H9 (cell line): ENCODE results near the gene GPR180. TPM values are rescaled to one million over a fixed set of nuclear protein-coding genes. Genes with fewer than 3 reads are reported as not detected.

Experiments used
- DNase-seq: peaks from one replicate; pipeline ENCODE4 v3.0.0-alpha.2; 2017
- H2AFZ ChIP-seq: one replicate; pipeline ENCODE4 v1.6.1; 2013; ENCODE audit warnings: mild to moderate bottlenecking, low read length, control low read depth, moderate library complexity
- H2AK5ac ChIP-seq: 2 replicates; pipeline ENCODE4 v1.6.1; 2013; ENCODE audit warnings: low read length, control low read depth, mixed read lengths; ENCODE audit not compliant: insufficient read length
- H2BK120ac ChIP-seq: one replicate; pipeline ENCODE4 v1.6.1; 2013; ENCODE audit warnings: low read depth, mild to moderate bottlenecking, low read length, control low read depth, inconsistent platforms; ENCODE audit not compliant: poor library complexity, severe bottlenecking
- H2BK12ac ChIP-seq: 2 replicates; pipeline ENCODE4 v1.6.1; 2013; ENCODE audit warnings: low read length, control low read depth, mixed read lengths, low read depth; ENCODE audit not compliant: insufficient read length
- H2BK15ac ChIP-seq: 2 replicates; pipeline ENCODE4 v1.6.1; 2013; ENCODE audit warnings: low read depth, low read length, control low read depth
- H2BK20ac ChIP-seq: one replicate; pipeline ENCODE4 v1.6.1; 2013; ENCODE audit warnings: low read depth, mild to moderate bottlenecking, low read length, control low read depth, inconsistent platforms; ENCODE audit not compliant: poor library complexity, severe bottlenecking
- H2BK5ac ChIP-seq: 2 replicates; pipeline ENCODE4 v1.6.1; 2013; ENCODE audit warnings: low read length, control low read depth, mixed read lengths; ENCODE audit not compliant: insufficient read length
- H3K14ac ChIP-seq: 2 replicates; pipeline ENCODE4 v1.6.1; 2013; ENCODE audit warnings: low read length, control low read depth; ENCODE audit not compliant: insufficient read depth
- H3K18ac ChIP-seq: 2 replicates; pipeline ENCODE4 v1.6.1; 2013; ENCODE audit warnings: low read depth, mild to moderate bottlenecking, mixed read lengths, low read length, control low read depth; ENCODE audit not compliant: insufficient read length
- H3K23ac ChIP-seq: 2 replicates; pipeline ENCODE4 v1.6.1; 2013; ENCODE audit warnings: low read length, control low read depth, mixed read lengths, low read depth; ENCODE audit not compliant: insufficient read length
- H3K23me2 ChIP-seq: 2 replicates; pipeline ENCODE4 v1.6.1; 2013; ENCODE audit warnings: low read depth, mild to moderate bottlenecking, mixed read lengths, low read length, control low read depth; ENCODE audit not compliant: insufficient read length, poor library complexity, severe bottlenecking
- H3K27ac ChIP-seq: 2 replicates; pipeline ENCODE4 v1.5.1; 2013; ENCODE audit warnings: low read length, control low read depth, mixed read lengths, low read depth; ENCODE audit not compliant: insufficient read length
- H3K27me3 ChIP-seq: 2 replicates; pipeline ENCODE4 v1.6.1; 2013; ENCODE audit warnings: low read length, control low read depth, inconsistent platforms; ENCODE audit not compliant: insufficient read depth
- H3K4ac ChIP-seq: 2 replicates; pipeline ENCODE4 v1.6.1; 2013; ENCODE audit warnings: low read depth, mild to moderate bottlenecking, control low read depth, inconsistent platforms, low read length, moderate library complexity
- H3K4me1 ChIP-seq: 2 replicates; pipeline ENCODE4 v1.6.1; 2013; ENCODE audit warnings: low read length, control low read depth, inconsistent platforms; ENCODE audit not compliant: insufficient read depth
- H3K4me2 ChIP-seq: 2 replicates; pipeline ENCODE4 v1.6.1; 2013; ENCODE audit warnings: low read length, control low read depth, mixed read lengths; ENCODE audit not compliant: insufficient read length, insufficient read depth
- H3K56ac ChIP-seq: 2 replicates; pipeline ENCODE4 v1.6.1; 2013; ENCODE audit warnings: low read depth, mild to moderate bottlenecking, mixed read lengths, low read length, control low read depth; ENCODE audit not compliant: insufficient read length
- H3K79me1 ChIP-seq: 2 replicates; pipeline ENCODE4 v1.6.1; 2013; ENCODE audit warnings: low read depth, mild to moderate bottlenecking, moderate library complexity, low read length, control low read depth, inconsistent platforms; ENCODE audit not compliant: insufficient read depth, poor library complexity, severe bottlenecking
- H3K79me2 ChIP-seq: 2 replicates; pipeline ENCODE4 v1.6.1; 2013; ENCODE audit warnings: low read length, control low read depth, inconsistent platforms; ENCODE audit not compliant: insufficient read depth
- H3K9ac ChIP-seq: 2 replicates; pipeline ENCODE4 v1.6.1; 2013; ENCODE audit warnings: low read length, control low read depth, mixed read lengths; ENCODE audit not compliant: insufficient read length; ENCODE audit errors: extremely low read depth
- H3K9me3 ChIP-seq: one replicate; pipeline ENCODE4 v1.6.1; 2013; ENCODE audit warnings: low read depth, low read length, inconsistent platforms; ENCODE audit not compliant: control insufficient read depth
- H3T11ph ChIP-seq: one replicate; pipeline ENCODE4 v1.6.1; 2013; ENCODE audit warnings: mild to moderate bottlenecking, low read length, control low read depth, inconsistent platforms
- H4K20me1 ChIP-seq: one replicate; pipeline ENCODE4 v1.6.1; 2013; ENCODE audit not compliant: control insufficient read depth, insufficient read length, insufficient read depth
- H4K5ac ChIP-seq: 2 replicates; pipeline ENCODE4 v1.6.1; 2013; ENCODE audit warnings: low read depth, mild to moderate bottlenecking, mixed read lengths, low read length, control low read depth; ENCODE audit not compliant: insufficient read length
- H4K8ac ChIP-seq: replicated peaks from 2 replicates; pipeline ENCODE4 v1.6.1; 2013; ENCODE audit warnings: low read length, control low read depth, mixed read lengths, low read depth; ENCODE audit not compliant: insufficient read length
- H4K91ac ChIP-seq: 2 replicates; pipeline ENCODE4 v1.6.1; 2013; ENCODE audit warnings: low read depth, mild to moderate bottlenecking, moderate library complexity, mixed read lengths, low read length, control low read depth; ENCODE audit not compliant: insufficient read length
- H3K27ac Mint-ChIP-seq, 3 experiments: 2 replicates in 2 of 3; 3 replicates in 1 of 3; pipeline ENCODE4 v1.8.0; 2020 to 2021; ENCODE audit warnings: mixed read lengths in 3 of 3, mild to moderate bottlenecking in 1 of 3, moderate library complexity in 1 of 3
- H3K27me3 Mint-ChIP-seq: 2 replicates; pipeline ENCODE4 v1.8.0; 2021; ENCODE audit warnings: low read depth, mild to moderate bottlenecking, moderate library complexity, mixed read lengths
- H3K36me3 Mint-ChIP-seq, 3 experiments: 2 replicates in 2 of 3; 3 replicates in 1 of 3; pipeline ENCODE4 v1.8.0; 2020 to 2021; ENCODE audit warnings: low read depth in 3 of 3, mixed read lengths in 3 of 3; ENCODE audit not compliant: insufficient read depth in 1 of 3
- H3K4me1 Mint-ChIP-seq, 2 experiments: 2 replicates each; pipeline ENCODE4 v1.8.0; 2020; ENCODE audit warnings: mixed read lengths in 2 of 2
- H3K4me3 Mint-ChIP-seq, 2 experiments: 2 replicates in 1 of 2; 3 replicates in 1 of 2; pipeline ENCODE4 v1.8.0; 2020 to 2021; ENCODE audit warnings: mild to moderate bottlenecking in 2 of 2, mixed read lengths in 2 of 2, moderate library complexity in 1 of 2
- H3K9me3 Mint-ChIP-seq, 2 experiments: 2 replicates in 1 of 2; 3 replicates in 1 of 2; pipeline ENCODE4 v1.8.0; 2020; ENCODE audit warnings: mild to moderate bottlenecking in 2 of 2, mixed read lengths in 2 of 2, moderate library complexity in 1 of 2
- CTCF ChIP-seq: fragments of 200-600 bp; sonication (generic); conservative IDR thresholded peaks from 3 replicates; pipeline ENCODE4 v1.8.0; 2021; ENCODE audit warnings: antibody characterized with exemption, mild to moderate bottlenecking
- WGBS: extraction: QIAGEN DNeasy Blood & Tissue Kit; methylation state at CpG from one replicate; pipeline ENCODE4 v1.1.7; 2013; ENCODE audit warnings: missing lambda C conversion rate, low lambda C conversion rate, mixed read lengths; ENCODE audit not compliant: insufficient read length; ENCODE audit errors: extremely low coverage; 5-methylcytosine and 5-hydroxymethylcytosine counted together
- total RNA-seq: library from RNA; stranded (reverse); gene quantifications from 2 replicates; pipeline ENCODE4 v1.2.1, GENCODE V29; 2021

GPR180 gene
- total RNA-seq, 1 experiment from 2014 or later: 5.1 TPM

DNA sequence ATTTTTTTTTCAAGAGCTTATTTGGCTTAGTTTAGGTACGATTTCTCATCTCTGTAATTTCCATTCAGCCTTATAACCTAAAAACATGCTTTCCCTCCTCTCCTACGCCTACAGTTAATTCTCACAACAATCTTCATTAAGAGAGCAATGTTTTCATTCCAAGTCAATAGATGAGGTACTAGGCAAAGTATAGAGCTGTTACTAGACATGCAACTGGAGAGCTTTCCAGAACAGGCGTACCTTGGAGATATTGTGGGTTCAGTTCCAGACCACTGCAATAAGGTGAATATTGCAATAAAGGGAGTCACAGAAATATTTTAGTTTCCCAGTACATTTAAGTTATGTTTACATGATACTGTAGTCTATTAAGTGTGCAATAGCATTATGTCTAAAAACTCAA lies 40.5 kb upstream of the GPR180 start:
- Mint-ChIP-seq H3K4me3 (no peak overlapping the region), H3K27ac (no peak overlapping the region), H3K27me3 (no peaks in the 10 kb centered on the region; the same call in 1 of the 2 replicates), H3K36me3 (peaks cover 0 to 3% (median 0%) of the 10 kb centered on the region in 3 experiments; a peak in 1 of 7 replicates), H3K4me1 (no peaks in the 10 kb centered on the region), H3K9me3 (no peaks in the 10 kb centered on the region)
- no peak overlapping the region for H3K4ac ChIP-seq
- H3K9ac ChIP-seq: no peak overlapping the region
- H3K27me3 ChIP-seq: no peaks in the 10 kb centered on the region
- no peak overlapping the region for H3T11ph ChIP-seq
- H2BK20ac ChIP-seq: no peak overlapping the region
- no peak for DNase-seq
- TF ChIP-seq CTCF: no peak
- no CpG with 5 or more reads among the region's 3 CpGs for WGBS
- no peak overlapping the region for H3K56ac ChIP-seq
- H3K4me2 ChIP-seq: no peak overlapping the region
- no peak overlapping the region for H3K23ac ChIP-seq
- no peak overlapping the region for H2BK15ac ChIP-seq
- H3K79me1 ChIP-seq: no peaks in the 10 kb centered on the region
- H4K5ac ChIP-seq: no peak overlapping the region
- H2BK12ac ChIP-seq: no peak overlapping the region
- no peak overlapping the region for H2BK120ac ChIP-seq
- no peak overlapping the region for H4K91ac ChIP-seq
- H3K4me1 ChIP-seq: no peaks in the 10 kb centered on the region
- no peaks in the 10 kb centered on the region for H3K23me2 ChIP-seq
- H3K27ac ChIP-seq: no peak overlapping the region
- no peak overlapping the region for H3K14ac ChIP-seq
- H2AK5ac ChIP-seq: no peak overlapping the region
- no peaks in the 10 kb centered on the region for H4K20me1 ChIP-seq
- no peak overlapping the region for H2AFZ ChIP-seq
- H3K9me3 ChIP-seq: no peaks in the 10 kb centered on the region
- H4K8ac ChIP-seq: no peak overlapping the region
- H2BK5ac ChIP-seq: no peak overlapping the region
- no peak overlapping the region for H3K18ac ChIP-seq
- H3K79me2 ChIP-seq: no peaks in the 10 kb centered on the region
